Keratinocyte (primary cell): ENCODE measurements around the gene ZNF521.

Source experiments
- EZH2 ChIP-seq: IDR thresholded peaks from one replicate; pipeline ENCODE4 v1.6.1; 2012; ENCODE audit warnings: inconsistent platforms, mild to moderate bottlenecking, low read length, moderate library complexity
- TF ChIP-seq, protein P1 (sequence below), 3 experiments: IDR thresholded peaks in 1 of 3; conservative IDR thresholded peaks in 1 of 3; optimal IDR thresholded peaks in 1 of 3; 2 replicates in 2 of 3; 3 replicates in 1 of 3; pipeline versions ENCODE3 to v1.5.1; 2011; ENCODE audit warnings: low read length in 3 of 3, mild to moderate bottlenecking in 3 of 3, moderate library complexity in 2 of 3, control low read depth in 1 of 3, inconsistent platforms in 1 of 3; ENCODE audit not compliant: insufficient read depth in 2 of 3; ENCODE audit errors: extremely low read depth in 1 of 3

DNA sequence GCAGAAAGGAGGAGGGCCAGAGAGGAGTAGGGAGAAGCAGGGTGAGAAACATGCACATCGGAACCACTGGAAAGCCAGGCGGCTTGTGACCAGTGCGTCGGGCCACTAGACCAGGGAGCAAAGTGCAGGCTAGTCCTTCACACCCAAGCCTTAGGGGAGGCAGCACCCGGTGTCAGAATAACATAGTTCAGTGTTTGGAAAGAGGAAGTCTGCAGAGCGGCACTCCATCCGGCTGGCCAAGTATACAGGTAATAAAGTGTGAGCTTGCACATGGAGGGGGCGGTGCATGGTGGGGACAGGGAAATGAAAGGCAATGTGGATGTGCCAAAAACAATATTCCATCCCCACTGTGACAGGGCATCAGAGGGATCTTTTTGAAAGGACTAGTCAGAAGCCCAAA lies 69.7 kb downstream of the ZNF521 start:
- TF ChIP-seq, protein P1, sequence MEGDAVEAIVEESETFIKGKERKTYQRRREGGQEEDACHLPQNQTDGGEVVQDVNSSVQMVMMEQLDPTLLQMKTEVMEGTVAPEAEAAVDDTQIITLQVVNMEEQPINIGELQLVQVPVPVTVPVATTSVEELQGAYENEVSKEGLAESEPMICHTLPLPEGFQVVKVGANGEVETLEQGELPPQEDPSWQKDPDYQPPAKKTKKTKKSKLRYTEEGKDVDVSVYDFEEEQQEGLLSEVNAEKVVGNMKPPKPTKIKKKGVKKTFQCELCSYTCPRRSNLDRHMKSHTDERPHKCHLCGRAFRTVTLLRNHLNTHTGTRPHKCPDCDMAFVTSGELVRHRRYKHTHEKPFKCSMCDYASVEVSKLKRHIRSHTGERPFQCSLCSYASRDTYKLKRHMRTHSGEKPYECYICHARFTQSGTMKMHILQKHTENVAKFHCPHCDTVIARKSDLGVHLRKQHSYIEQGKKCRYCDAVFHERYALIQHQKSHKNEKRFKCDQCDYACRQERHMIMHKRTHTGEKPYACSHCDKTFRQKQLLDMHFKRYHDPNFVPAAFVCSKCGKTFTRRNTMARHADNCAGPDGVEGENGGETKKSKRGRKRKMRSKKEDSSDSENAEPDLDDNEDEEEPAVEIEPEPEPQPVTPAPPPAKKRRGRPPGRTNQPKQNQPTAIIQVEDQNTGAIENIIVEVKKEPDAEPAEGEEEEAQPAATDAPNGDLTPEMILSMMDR (optimal IDR thresholded peaks at IDR 0.05 in 1 of 3, IDR thresholded peaks at IDR 0.05 in 1 of 3, conservative IDR thresholded peaks at IDR 0.05 in 1 of 3; ENCODE audit: extremely low read depth in 1 of 3, insufficient read depth in 2 of 3, low read length in 3 of 3): no peak
- TF ChIP-seq EZH2: no peak
